Myocyte (in vitro differentiated cells): Measurements from ENCODE around the gene DNAH11. TPM values are rescaled to one million over a fixed set of nuclear protein-coding genes. Genes with fewer than 3 reads are reported as not detected.
"Not testable (repeated sequence)": the region's sequence is repeated elsewhere in the genome, so short reads cannot be mapped to it uniquely, and the experiment has no call there.

Experiments
- DNase-seq: peaks from one replicate; pipeline ENCODE4 v3.0.0-alpha.2; 2012; ENCODE audit warnings: low read depth
- total RNA-seq: library from RNA; depleted of rRNA; stranded (reverse); fragments of >200 nt; gene quantifications from 2 replicates; pipeline ENCODE4 v1.2.3, GENCODE V29; 2014

The DNAH11 gene
- total RNA-seq, 1 donor from 2014 or later: 0.13 TPM

- no peak for DNase-seq
Measured at GRCh38 chr7:21616091-21616490, 73.3 kb downstream of the DNAH11 start.

- no peak for DNase-seq
Measured at GRCh38 chr7:21616796-21617436, 74.1 kb downstream of the DNAH11 start.

- no peak for DNase-seq
Measured at GRCh38 chr7:21617513-21617912, 74.7 kb downstream of the DNAH11 start.

GRCh38 chr7:21617916-21618390, 75.1 kb downstream of the DNAH11 start:
- DNase-seq: peak; percentile 27

GRCh38 chr7:21618706-21619105, 75.9 kb downstream of the DNAH11 start:
- DNase-seq: no peak

- no peak for DNase-seq
Measured at GRCh38 chr7:21620054-21620453, 77.2 kb downstream of the DNAH11 start.

- no peak for DNase-seq
Measured at GRCh38 chr7:21624320-21624719, 81.5 kb downstream of the DNAH11 start.

- no peak for DNase-seq
Measured at GRCh38 chr7:21636694-21637093, 93.9 kb downstream of the DNAH11 start.

GRCh38 chr7:21639206-21639868, 96.5 kb downstream of the DNAH11 start:
- no peak for DNase-seq

- no peak for DNase-seq
Measured at GRCh38 chr7:21640105-21640504, 97.3 kb downstream of the DNAH11 start.

GRCh38 chr7:21641546-21641945, 98.7 kb downstream of the DNAH11 start:
- no peak for DNase-seq

- DNase-seq: no peak
Measured at GRCh38 chr7:21642422-21642821, 99.6 kb downstream of the DNAH11 start.

GRCh38 chr7:21651697-21652096, 108.9 kb downstream of the DNAH11 start:
- no peak for DNase-seq

- DNase-seq: no peak
Measured at GRCh38 chr7:21653623-21654022, 110.8 kb downstream of the DNAH11 start.

GRCh38 chr7:21656081-21656480, 113.2 kb downstream of the DNAH11 start:
- no peak for DNase-seq

- DNase-seq: no peak
Measured at GRCh38 chr7:21656796-21657195, 114.0 kb downstream of the DNAH11 start.

- no peak for DNase-seq
Measured at GRCh38 chr7:21670496-21670895, 127.7 kb downstream of the DNAH11 start.

- DNase-seq: no peak
Measured at GRCh38 chr7:21671859-21672258, 129.0 kb downstream of the DNAH11 start.

GRCh38 chr7:21675255-21675654, 132.4 kb downstream of the DNAH11 start:
- DNase-seq: no peak

GRCh38 chr7:21690705-21691104, 147.9 kb downstream of the DNAH11 start:
- peak; percentile 1 for DNase-seq

GRCh38 chr7:21691146-21691545, 148.3 kb downstream of the DNAH11 start:
- not testable (repeated sequence) for DNase-seq

GRCh38 chr7:21700587-21700986, 157.7 kb downstream of the DNAH11 start:
- not testable (repeated sequence) for DNase-seq

- no peak for DNase-seq
Measured at GRCh38 chr7:21702303-21702702, 159.5 kb downstream of the DNAH11 start.
